Activated B cell treated with CpG ODN at 0.5 μM for 24 hours (primary cell): ENCODE results near the gene USP32. TPM values are rescaled to one million over a fixed set of nuclear protein-coding genes. Genes with fewer than 3 reads are reported as not detected.
"Not testable (repeated sequence)": the region's sequence is repeated elsewhere in the genome, so short reads cannot be mapped to it uniquely, and the experiment has no call there.

Experiments
- ATAC-seq: fragments of 200-7000 bp; cut with Tn5 transposase; one replicate; pipeline ENCODE4 v1.10.0; 2021; ENCODE audit warnings: low read depth, mild to moderate bottlenecking, moderate library complexity
- CTCF ChIA-PET: fragments of 350-600 bp; sonication (Branson Sonifier 250); formaldehyde crosslinking; loops from one replicate; lab custom pipeline; 2021; ENCODE audit warnings: antibody characterized with exemption; lab: Charles Lee
- POLR2A ChIA-PET: fragments of 350-600 bp; sonication (Branson Sonifier 250); formaldehyde crosslinking; loops from one replicate; lab custom pipeline; 2021; ENCODE audit warnings: antibody characterized with exemption; lab: Charles Lee
- DNase-seq: peaks from one replicate; pipeline ENCODE4 v3.0.0; 2022
- H3K27ac Mint-ChIP-seq: one replicate; pipeline ENCODE4 v1.8.0; 2020; ENCODE audit warnings: mixed read lengths
- H3K27me3 Mint-ChIP-seq: one replicate; pipeline ENCODE4 v1.8.0; 2021; ENCODE audit warnings: mixed read lengths
- H3K36me3 Mint-ChIP-seq: one replicate; pipeline ENCODE4 v1.8.0; 2021; ENCODE audit warnings: low read depth, mixed read lengths
- H3K4me1 Mint-ChIP-seq: one replicate; pipeline ENCODE4 v1.8.0; 2021; ENCODE audit warnings: mixed read lengths
- H3K4me3 Mint-ChIP-seq: one replicate; pipeline ENCODE4 v1.8.0; 2020; ENCODE audit warnings: mild to moderate bottlenecking, mixed read lengths
- H3K9me3 Mint-ChIP-seq: one replicate; pipeline ENCODE4 v1.8.0; 2020; ENCODE audit warnings: mixed read lengths
- intact Hi-C: fragments of 100-400 bp; cut with micrococcal nuclease; formaldehyde crosslinking; loops from one replicate; pipeline ENCODE4 v1.15.1; 2024
- total RNA-seq: library from RNA; stranded (reverse); gene quantifications from 2 replicates; pipeline ENCODE4 v1.2.3, GENCODE V29; 2022
- TF ChIP-seq, protein P1 (sequence below): fragments of 200-600 bp; IDR thresholded peaks from one replicate; pipeline ENCODE4 v1.8.0; 2022; ENCODE audit warnings: antibody characterized with exemption, mild to moderate bottlenecking

Gene USP32
- total RNA-seq, 1 donor from 2014 or later = 59.2 TPM

DNA sequence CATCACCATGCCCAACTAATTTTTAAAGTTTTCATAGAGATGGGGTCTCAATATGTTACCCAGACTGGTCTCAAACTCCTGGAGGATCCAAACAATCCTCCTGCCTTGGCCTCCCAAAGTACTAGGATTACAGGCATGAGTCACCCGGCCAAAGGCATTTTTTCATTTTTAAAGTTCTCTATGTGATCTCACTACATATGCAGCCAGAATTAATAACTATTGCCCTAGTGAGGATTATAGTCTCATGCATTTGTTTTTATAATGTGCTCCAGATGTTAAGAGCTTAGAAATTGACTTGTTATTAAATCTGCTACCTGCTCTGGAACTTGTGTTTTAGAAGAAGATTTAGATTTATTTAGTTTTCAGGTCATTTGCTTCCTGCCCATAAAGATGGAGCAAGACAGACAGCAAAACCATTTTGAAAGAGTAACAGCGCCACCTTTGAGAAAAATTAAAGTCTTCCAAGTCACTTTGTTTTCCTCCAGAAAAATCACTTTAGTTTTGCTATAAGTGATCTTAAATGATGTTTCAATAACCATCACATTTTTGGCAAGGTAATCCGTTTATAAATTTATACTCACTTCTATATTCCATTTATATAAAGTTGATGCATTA lies 162.6 kb downstream of the USP32 start:
- Mint-ChIP-seq H3K36me3 (peaks cover 28% of the 10 kb centered on the region), H3K4me3 (no peak overlapping the region), H3K9me3 (no peaks in the 10 kb centered on the region), H3K27me3 (no peaks in the 10 kb centered on the region), H3K4me1 (no peaks in the 10 kb centered on the region), H3K27ac (no peak overlapping the region)
- no peak for ATAC-seq
- TF ChIP-seq, protein P1, sequence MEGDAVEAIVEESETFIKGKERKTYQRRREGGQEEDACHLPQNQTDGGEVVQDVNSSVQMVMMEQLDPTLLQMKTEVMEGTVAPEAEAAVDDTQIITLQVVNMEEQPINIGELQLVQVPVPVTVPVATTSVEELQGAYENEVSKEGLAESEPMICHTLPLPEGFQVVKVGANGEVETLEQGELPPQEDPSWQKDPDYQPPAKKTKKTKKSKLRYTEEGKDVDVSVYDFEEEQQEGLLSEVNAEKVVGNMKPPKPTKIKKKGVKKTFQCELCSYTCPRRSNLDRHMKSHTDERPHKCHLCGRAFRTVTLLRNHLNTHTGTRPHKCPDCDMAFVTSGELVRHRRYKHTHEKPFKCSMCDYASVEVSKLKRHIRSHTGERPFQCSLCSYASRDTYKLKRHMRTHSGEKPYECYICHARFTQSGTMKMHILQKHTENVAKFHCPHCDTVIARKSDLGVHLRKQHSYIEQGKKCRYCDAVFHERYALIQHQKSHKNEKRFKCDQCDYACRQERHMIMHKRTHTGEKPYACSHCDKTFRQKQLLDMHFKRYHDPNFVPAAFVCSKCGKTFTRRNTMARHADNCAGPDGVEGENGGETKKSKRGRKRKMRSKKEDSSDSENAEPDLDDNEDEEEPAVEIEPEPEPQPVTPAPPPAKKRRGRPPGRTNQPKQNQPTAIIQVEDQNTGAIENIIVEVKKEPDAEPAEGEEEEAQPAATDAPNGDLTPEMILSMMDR = no peak
- no peak for DNase-seq
- ChIA-PET POLR2A (no interaction called here), CTCF (no interaction called here)
- intact Hi-C loops = no loop called here

DNA sequence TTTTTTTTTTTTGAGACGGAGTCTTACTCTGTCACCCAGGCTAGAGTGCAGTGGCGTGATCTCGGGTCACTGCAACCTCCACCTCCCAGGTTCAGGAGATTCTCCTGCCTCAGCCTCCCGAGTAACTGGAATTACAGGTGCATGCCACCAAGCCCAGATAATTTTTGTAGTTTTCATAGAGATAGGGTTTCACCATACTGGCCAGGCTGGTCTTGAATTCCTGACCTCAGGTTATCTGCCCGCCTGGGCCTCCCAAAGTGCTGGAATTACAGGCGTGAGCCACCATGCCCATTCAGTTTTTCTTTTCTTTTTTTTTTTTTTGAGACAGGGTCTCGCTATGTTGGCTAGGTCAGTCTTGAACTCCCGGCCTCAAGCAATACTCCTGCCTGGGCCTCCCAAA lies 164.7 kb downstream of the USP32 start:
- DNase-seq, H3K27ac Mint-ChIP-seq, CTCF ChIA-PET, intact Hi-C loops, H3K4me3 Mint-ChIP-seq, H3K4me1 Mint-ChIP-seq, ATAC-seq, H3K27me3 Mint-ChIP-seq, H3K9me3 Mint-ChIP-seq: not testable (repeated sequence)
- POLR2A ChIA-PET = interaction anchor here (0.7 kb wide), 1 partner anchor 165 kb away, joined by 5 read pairs; the partner anchor contains the start of gene USP32
- peaks cover 34% of the 10 kb centered on the region for H3K36me3 Mint-ChIP-seq

DNA sequence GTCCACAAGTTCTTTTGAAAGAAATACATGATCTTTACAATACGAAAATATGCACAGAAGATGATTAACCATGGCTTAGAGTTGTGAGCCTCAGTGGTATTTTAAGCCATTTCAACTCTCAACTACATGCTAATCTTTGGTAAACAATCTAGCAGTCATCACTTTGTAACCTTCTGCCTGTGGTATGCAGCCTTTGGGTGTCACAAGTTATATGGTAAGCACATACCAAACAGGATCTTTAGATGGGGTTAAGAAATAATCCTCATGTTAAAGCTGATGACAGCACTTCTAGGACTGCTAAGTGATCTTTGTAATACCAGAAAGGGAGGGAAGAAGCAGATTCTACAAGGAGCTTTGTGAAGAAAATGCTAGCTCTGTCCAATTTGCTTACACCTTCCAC lies 167.9 kb downstream of the USP32 start:
- ATAC-seq = no peak
- intact Hi-C loops = no loop called here
- H3K27me3 Mint-ChIP-seq = no peaks in the 10 kb centered on the region
- CTCF ChIA-PET = interaction anchor here (0.5 kb wide), 1 partner anchor 1219 kb away, joined by 3 read pairs; no protein-coding TSS in a partner anchor
- TF ChIP-seq, protein P1 = no peak
- H3K4me1 Mint-ChIP-seq = no peaks in the 10 kb centered on the region
- POLR2A ChIA-PET = no interaction called here
- peaks cover 44% of the 10 kb centered on the region for H3K36me3 Mint-ChIP-seq
- no peaks in the 10 kb centered on the region for H3K9me3 Mint-ChIP-seq
- no peak for DNase-seq
- H3K4me3 Mint-ChIP-seq = no peak overlapping the region
- H3K27ac Mint-ChIP-seq = no peak overlapping the region

DNA sequence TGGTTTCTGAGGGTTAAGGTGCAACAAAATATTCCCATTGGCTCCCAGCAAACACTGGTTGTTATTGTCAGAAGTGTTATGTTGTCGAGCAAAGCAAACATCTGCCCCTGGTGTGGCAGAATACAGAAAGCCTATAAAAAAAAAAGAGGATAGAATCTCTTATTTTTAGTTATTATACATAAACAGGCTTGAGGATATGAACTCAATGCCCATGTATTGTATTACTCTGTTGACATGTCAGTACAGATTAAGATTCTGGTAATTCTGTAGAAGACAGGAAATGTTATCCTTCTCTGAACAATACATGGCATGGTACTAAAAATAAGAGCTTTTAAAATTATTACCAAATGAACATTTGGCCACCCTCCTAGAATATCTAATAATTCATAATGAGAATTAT lies 168.5 kb downstream of the USP32 start:
- CTCF ChIA-PET = interaction anchor here (0.5 kb wide), 1 partner anchor 1219 kb away, joined by 3 read pairs; no protein-coding TSS in a partner anchor
- TF ChIP-seq, protein P1 = no peak
- peaks cover 47% of the 10 kb centered on the region for H3K36me3 Mint-ChIP-seq

DNA sequence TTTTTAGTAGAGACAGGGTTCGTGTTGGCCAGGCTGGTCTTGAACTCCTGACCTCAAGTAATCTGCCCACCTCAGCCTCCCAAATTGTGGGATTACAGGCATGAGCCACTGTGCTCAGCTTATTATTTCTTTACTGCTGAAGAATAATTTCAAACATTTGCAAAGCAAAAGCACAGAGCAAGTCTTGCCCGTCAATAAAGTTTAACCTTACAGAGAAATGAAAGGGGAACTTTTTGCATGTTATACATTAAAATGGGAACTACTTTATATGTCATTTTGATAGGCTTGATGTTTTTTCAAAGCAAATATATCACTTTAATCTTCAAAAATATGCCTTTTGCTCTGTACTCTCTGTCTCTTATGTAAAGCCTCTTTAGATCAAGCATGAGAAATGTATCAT lies 173.2 kb downstream of the USP32 start:
- H3K4me3 Mint-ChIP-seq, H3K4me1 Mint-ChIP-seq, intact Hi-C loops, DNase-seq, H3K27ac Mint-ChIP-seq, H3K9me3 Mint-ChIP-seq, CTCF ChIA-PET, H3K27me3 Mint-ChIP-seq, POLR2A ChIA-PET, ATAC-seq: not testable (repeated sequence)
- peaks cover 35% of the 10 kb centered on the region for H3K36me3 Mint-ChIP-seq

More for the DNA sequence above, 168.5 kb downstream of the USP32 start:
- H3K9me3 Mint-ChIP-seq = no peaks in the 10 kb centered on the region
- H3K27me3 Mint-ChIP-seq = no peaks in the 10 kb centered on the region
- no peak overlapping the region for H3K4me3 Mint-ChIP-seq
- intact Hi-C loops = no loop called here
- no peak overlapping the region for H3K27ac Mint-ChIP-seq
- POLR2A ChIA-PET = no interaction called here
- H3K4me1 Mint-ChIP-seq = no peaks in the 10 kb centered on the region
- DNase-seq = no peak
- ATAC-seq = no peak

DNA sequence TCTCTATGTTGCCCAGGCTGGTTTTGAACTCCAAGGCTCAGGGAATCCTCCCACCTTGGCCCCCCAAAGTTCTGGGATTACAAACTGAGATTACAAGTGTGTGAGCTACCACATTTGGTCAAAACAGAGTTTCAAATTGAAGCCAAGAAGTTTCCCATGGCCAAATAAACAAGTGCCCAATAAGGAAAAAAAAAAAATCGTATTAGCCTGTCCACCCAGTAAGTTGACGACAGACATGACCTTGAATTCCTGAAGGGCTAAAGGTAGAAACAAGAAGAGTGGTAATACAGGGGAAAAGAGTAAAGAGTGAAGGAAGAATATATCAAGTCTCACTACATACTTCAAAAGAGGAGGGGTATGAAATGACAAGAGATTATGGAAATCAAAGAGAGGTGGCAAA lies 176.0 kb downstream of the USP32 start:
- DNase-seq, intact Hi-C loops, H3K27ac Mint-ChIP-seq, POLR2A ChIA-PET, H3K27me3 Mint-ChIP-seq, H3K9me3 Mint-ChIP-seq, H3K4me1 Mint-ChIP-seq, H3K4me3 Mint-ChIP-seq, ATAC-seq, CTCF ChIA-PET: not testable (repeated sequence)
- H3K36me3 Mint-ChIP-seq = peaks cover 18% of the 10 kb centered on the region

DNA sequence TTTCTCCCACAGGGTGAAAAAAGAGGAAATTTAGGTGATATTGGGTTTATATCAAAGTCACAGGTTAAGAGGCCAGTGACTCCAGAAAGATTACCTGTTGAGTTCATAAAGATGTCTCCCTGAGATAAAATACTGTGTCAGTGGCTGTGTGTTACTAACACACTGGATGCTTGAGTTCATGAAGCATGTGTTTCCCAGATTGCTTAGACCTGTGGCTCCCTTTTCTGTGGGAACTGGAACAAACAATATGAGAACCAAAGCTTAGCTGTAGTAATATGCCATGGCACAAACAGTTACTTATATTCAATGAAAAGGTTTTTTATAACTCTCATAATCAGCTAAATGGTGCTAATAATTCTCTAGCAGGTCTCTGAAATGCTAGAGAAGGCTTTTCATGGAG lies 180.7 kb downstream of the USP32 start:
- H3K27me3 Mint-ChIP-seq, ATAC-seq, H3K27ac Mint-ChIP-seq, H3K9me3 Mint-ChIP-seq, H3K4me1 Mint-ChIP-seq, CTCF ChIA-PET, DNase-seq, intact Hi-C loops, POLR2A ChIA-PET, H3K4me3 Mint-ChIP-seq: not testable (repeated sequence)
- H3K36me3 Mint-ChIP-seq = peaks cover 20% of the 10 kb centered on the region

DNA sequence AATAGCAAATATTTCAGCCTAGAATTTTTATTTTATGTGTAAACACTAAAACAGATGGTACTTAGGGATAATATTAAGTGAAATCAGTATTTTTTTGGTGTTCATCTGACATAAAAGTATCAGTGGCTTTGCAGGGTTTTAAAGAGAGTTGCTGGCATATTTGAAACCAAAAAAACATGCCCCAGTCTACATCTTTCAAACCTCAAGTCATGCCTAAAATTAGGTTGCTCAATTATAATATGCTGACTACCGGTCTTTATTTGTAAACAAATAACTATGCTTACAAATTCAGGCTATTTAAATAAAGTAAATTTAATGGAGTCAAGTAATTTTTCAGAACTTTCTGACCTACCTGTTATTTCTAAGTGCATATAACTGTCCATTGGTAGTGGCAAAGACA lies 183.6 kb downstream of the USP32 start:
- H3K27ac Mint-ChIP-seq, ATAC-seq, H3K4me3 Mint-ChIP-seq, intact Hi-C loops, H3K4me1 Mint-ChIP-seq, DNase-seq, CTCF ChIA-PET, POLR2A ChIA-PET, H3K27me3 Mint-ChIP-seq, H3K9me3 Mint-ChIP-seq: not testable (repeated sequence)
- H3K36me3 Mint-ChIP-seq = peaks cover 22% of the 10 kb centered on the region

DNA sequence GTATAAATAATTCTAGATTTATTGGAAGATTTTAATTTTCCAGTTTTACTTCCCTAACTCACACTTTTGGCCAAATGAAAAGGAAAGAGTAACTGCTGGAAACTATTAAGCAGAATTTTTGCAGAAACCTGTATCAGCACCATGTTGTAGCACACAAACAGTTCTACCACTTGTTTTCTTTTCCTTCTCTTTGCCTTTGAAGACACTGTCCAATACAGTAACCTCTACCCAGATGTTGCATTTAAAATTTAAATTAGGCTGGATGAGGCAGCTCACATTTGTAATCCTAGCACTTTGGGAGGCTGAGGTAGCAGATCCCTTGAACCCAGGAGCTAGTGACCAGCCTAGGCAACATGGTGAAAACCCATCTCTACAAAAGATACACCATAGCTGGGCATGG lies 186.2 kb downstream of the USP32 start:
- intact Hi-C loops, H3K4me1 Mint-ChIP-seq, H3K27me3 Mint-ChIP-seq, ATAC-seq, H3K27ac Mint-ChIP-seq, H3K4me3 Mint-ChIP-seq, H3K9me3 Mint-ChIP-seq, CTCF ChIA-PET, DNase-seq, POLR2A ChIA-PET: not testable (repeated sequence)
- peaks cover 22% of the 10 kb centered on the region for H3K36me3 Mint-ChIP-seq

DNA sequence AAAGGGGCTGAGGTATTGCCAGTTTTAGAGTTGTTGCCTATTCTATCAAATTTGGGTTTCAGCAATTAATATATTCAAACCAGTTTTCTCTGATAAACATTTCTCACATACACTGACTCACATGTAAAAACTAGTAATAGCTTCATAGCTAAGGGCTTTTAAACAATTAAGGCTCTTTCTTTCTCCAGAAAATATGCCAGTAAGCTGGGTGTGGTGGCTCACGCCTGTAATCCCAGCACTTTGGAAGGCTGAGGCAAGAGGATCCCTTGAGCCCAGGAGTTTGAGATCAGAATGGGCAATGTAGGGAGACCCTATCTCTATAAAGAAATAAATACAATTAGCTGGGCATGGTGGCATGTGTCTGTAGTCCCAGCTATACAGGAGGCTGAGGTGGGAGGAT lies 193.3 kb downstream of the USP32 start:
- intact Hi-C loops, H3K27me3 Mint-ChIP-seq, H3K9me3 Mint-ChIP-seq, CTCF ChIA-PET, ATAC-seq, POLR2A ChIA-PET, H3K27ac Mint-ChIP-seq, H3K4me3 Mint-ChIP-seq, DNase-seq, H3K4me1 Mint-ChIP-seq: not testable (repeated sequence)
- peaks cover 47% of the 10 kb centered on the region for H3K36me3 Mint-ChIP-seq
